Stimulated activated CD8-positive, alpha-beta memory T cell treated with anti-CD3 and anti-CD28 coated beads, Interleukin-7, amount 100 ng/mL, for 1 hour (primary cell): Measurements from ENCODE around the gene ZNF91.
"Not testable (repeated sequence)": the region's sequence is repeated elsewhere in the genome, so short reads cannot be mapped to it uniquely, and the experiment has no call there.

ENCODE experiments used
- DNase-seq, 2 donors: peaks; one replicate each; pipeline ENCODE4 v3.0.0-alpha.2; 2020; ENCODE audit warnings: low read depth in 2 of 2

The ZNF91 gene

GRCh38 chr19:23395722-23396117 lies 449 bp upstream of the ZNF91 start:
- DNase-seq: not testable (repeated sequence)

GRCh38 chr19:23394511-23394910 lies 760 bp downstream of the ZNF91 start:
- DNase-seq: no peak

- no peak for DNase-seq
These were observed 2.1 kb downstream of the ZNF91 start for GRCh38 chr19:23393121-23393520.

- no peak for DNase-seq
These were observed 4.0 kb downstream of the ZNF91 start for GRCh38 chr19:23391236-23391635.

- no peak for DNase-seq
These were observed 9.9 kb downstream of the ZNF91 start for GRCh38 chr19:23385404-23385803.

- no peak for DNase-seq
These were observed 10.4 kb downstream of the ZNF91 start for GRCh38 chr19:23384858-23385257.

GRCh38 chr19:23384166-23384565 lies 11.1 kb downstream of the ZNF91 start:
- no peak for DNase-seq

- DNase-seq: no peak
These were observed 12.3 kb downstream of the ZNF91 start for GRCh38 chr19:23382955-23383354.

GRCh38 chr19:23381114-23381513 lies 14.2 kb downstream of the ZNF91 start:
- no peak for DNase-seq

GRCh38 chr19:23379671-23380070 lies 15.6 kb downstream of the ZNF91 start:
- DNase-seq: not testable (repeated sequence)

- DNase-seq: no peak
These were observed 16.3 kb downstream of the ZNF91 start for GRCh38 chr19:23378948-23379347.

- DNase-seq: no peak
These were observed 18.0 kb downstream of the ZNF91 start for GRCh38 chr19:23377276-23377675.

- DNase-seq: no peak
These were observed 28.8 kb downstream of the ZNF91 start for GRCh38 chr19:23366437-23366836.

- DNase-seq: not testable (repeated sequence)
These were observed 29.2 kb downstream of the ZNF91 start for GRCh38 chr19:23366031-23366430.

GRCh38 chr19:23365222-23365621 lies 30.0 kb downstream of the ZNF91 start:
- no peak for DNase-seq

GRCh38 chr19:23361843-23362242 lies 33.4 kb downstream of the ZNF91 start:
- not testable (repeated sequence) for DNase-seq

GRCh38 chr19:23351806-23352205 lies 43.5 kb downstream of the ZNF91 start:
- no peak for DNase-seq

GRCh38 chr19:23346696-23347095 lies 48.6 kb downstream of the ZNF91 start:
- DNase-seq: no peak

GRCh38 chr19:23345838-23346237 lies 49.4 kb downstream of the ZNF91 start:
- DNase-seq: no peak

GRCh38 chr19:23343434-23344010 lies 51.7 kb downstream of the ZNF91 start:
- no peak for DNase-seq

GRCh38 chr19:23328211-23328610 lies 67.1 kb downstream of the ZNF91 start:
- no peak for DNase-seq

- no peak for DNase-seq
These were observed 73.2 kb downstream of the ZNF91 start for GRCh38 chr19:23321953-23322549.

GRCh38 chr19:23321403-23321802 lies 73.9 kb downstream of the ZNF91 start:
- not testable (repeated sequence) for DNase-seq

- not testable (repeated sequence) for DNase-seq
These were observed 75.7 kb downstream of the ZNF91 start for GRCh38 chr19:23319571-23319970.
